Neural cell (in vitro differentiated cells): ENCODE results near the gene EIF4E2.

ENCODE experiments used
- EP300 ChIP-seq: fragments of 450-650 bp; conservative IDR thresholded peaks from 2 replicates; pipeline ENCODE4 v1.6.1; 2014; ENCODE audit warnings: antibody characterized with exemption, mild to moderate bottlenecking, moderate library complexity; ENCODE audit not compliant: poor library complexity, severe bottlenecking
- TF ChIP-seq, protein P1 (sequence below): fragments of 450-650 bp; IDR thresholded peaks from 2 replicates; pipeline ENCODE4 v1.5.1; 2014; ENCODE audit warnings: antibody characterized with exemption, mild to moderate bottlenecking, moderate library complexity; ENCODE audit not compliant: poor library complexity, severe bottlenecking

DNA sequence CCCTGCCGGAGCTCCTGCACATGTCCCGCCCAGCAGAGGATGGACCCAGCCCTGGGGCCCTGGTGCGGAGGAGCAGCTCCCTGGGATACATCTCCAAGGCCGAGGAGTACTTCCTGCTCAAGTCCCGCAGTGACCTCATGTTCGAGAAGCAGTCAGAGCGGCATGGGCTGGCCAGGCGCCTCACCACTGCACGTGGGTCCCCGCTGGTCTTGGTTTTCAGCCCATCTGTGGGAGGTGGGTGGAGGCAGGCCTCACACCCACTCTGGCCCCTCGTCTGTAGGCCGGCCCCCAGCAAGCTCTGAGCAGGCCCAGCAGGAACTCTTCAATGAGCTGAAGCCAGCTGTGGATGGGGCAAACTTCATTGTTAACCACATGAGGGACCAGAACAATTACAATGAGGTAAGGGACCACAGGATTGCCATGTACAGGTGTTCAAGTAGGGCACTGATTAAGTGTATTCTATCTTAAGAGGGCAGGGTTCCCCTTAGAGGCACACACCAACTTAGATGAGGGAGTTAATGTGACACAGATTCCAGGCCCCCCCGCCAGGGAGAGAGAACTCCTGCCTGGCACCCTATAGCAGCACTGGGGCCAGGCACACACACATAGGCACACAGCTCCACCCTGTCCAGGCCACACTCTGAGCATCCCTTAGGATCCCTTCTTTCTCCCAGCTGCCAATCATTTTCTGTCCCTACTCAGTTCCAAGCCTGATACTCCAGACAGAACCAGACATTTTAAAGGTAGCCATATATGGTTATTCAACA, 16.4 kb upstream of the EIF4E2 start:
- TF ChIP-seq, protein P1, sequence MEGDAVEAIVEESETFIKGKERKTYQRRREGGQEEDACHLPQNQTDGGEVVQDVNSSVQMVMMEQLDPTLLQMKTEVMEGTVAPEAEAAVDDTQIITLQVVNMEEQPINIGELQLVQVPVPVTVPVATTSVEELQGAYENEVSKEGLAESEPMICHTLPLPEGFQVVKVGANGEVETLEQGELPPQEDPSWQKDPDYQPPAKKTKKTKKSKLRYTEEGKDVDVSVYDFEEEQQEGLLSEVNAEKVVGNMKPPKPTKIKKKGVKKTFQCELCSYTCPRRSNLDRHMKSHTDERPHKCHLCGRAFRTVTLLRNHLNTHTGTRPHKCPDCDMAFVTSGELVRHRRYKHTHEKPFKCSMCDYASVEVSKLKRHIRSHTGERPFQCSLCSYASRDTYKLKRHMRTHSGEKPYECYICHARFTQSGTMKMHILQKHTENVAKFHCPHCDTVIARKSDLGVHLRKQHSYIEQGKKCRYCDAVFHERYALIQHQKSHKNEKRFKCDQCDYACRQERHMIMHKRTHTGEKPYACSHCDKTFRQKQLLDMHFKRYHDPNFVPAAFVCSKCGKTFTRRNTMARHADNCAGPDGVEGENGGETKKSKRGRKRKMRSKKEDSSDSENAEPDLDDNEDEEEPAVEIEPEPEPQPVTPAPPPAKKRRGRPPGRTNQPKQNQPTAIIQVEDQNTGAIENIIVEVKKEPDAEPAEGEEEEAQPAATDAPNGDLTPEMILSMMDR, result no peak
- TF ChIP-seq EP300, result no peak
